Neuronal stem cell (in vitro differentiated cells): Measurements from ENCODE around the gene PCCA.

Experiments
- DNase-seq: peaks from one replicate; pipeline ENCODE4 v3.0.0-alpha.2; 2013; ENCODE audit warnings: low spot score
- H2AFZ ChIP-seq: one replicate; pipeline ENCODE4 v1.6.1; 2013; ENCODE audit warnings: mild to moderate bottlenecking, low read length, inconsistent platforms
- H2AK5ac ChIP-seq: 2 replicates; pipeline ENCODE4 v1.6.1; 2013; ENCODE audit warnings: low read depth, mild to moderate bottlenecking, inconsistent platforms, low read length, moderate library complexity, mixed read lengths
- H2BK120ac ChIP-seq: 2 replicates; pipeline ENCODE4 v1.6.1; 2013; ENCODE audit warnings: low read depth, mild to moderate bottlenecking, inconsistent platforms, low read length, moderate library complexity, mixed read lengths
- H2BK12ac ChIP-seq: one replicate; pipeline ENCODE4 v1.6.1; 2013; ENCODE audit warnings: low read length, inconsistent platforms
- H2BK15ac ChIP-seq: 2 replicates; pipeline ENCODE4 v1.6.1; 2013; ENCODE audit warnings: mild to moderate bottlenecking, low read length, inconsistent platforms, mixed read lengths
- H2BK5ac ChIP-seq: one replicate; pipeline ENCODE4 v1.6.1; 2013; ENCODE audit warnings: inconsistent platforms, mild to moderate bottlenecking, low read length, moderate library complexity
- H3K14ac ChIP-seq: one replicate; pipeline ENCODE4 v1.6.1; 2013; ENCODE audit warnings: low read length, inconsistent platforms
- H3K18ac ChIP-seq: 2 replicates; pipeline ENCODE4 v1.6.1; 2013; ENCODE audit warnings: low read length, inconsistent platforms
- H3K23ac ChIP-seq: 2 replicates; pipeline ENCODE4 v1.6.1; 2013; ENCODE audit warnings: low read depth, mild to moderate bottlenecking, mixed read lengths, low read length, inconsistent platforms; ENCODE audit not compliant: poor library complexity
- H3K27ac ChIP-seq: replicated peaks from 3 replicates; pipeline ENCODE4 v1.5.1; 2013; ENCODE audit warnings: low read length, inconsistent platforms
- H3K27me3 ChIP-seq, 3 experiments: 2 replicates each; pipeline ENCODE4 v1.6.1; 2013; ENCODE audit warnings: low read length in 3 of 3, mild to moderate bottlenecking in 2 of 3, inconsistent platforms in 1 of 3, low read depth in 1 of 3, mixed read lengths in 1 of 3, moderate library complexity in 1 of 3; ENCODE audit not compliant: control insufficient read depth in 3 of 3, insufficient read depth in 3 of 3
- H3K36me3 ChIP-seq, 2 donors: replicated peaks in 1 of 2; 2 replicates each; pipeline ENCODE4 v1.6.1; 2013; ENCODE audit warnings: low read length in 2 of 2; ENCODE audit not compliant: control insufficient read depth in 2 of 2, insufficient read depth in 2 of 2
- H3K4ac ChIP-seq: 2 replicates; pipeline ENCODE4 v1.6.1; 2013; ENCODE audit warnings: inconsistent platforms, mild to moderate bottlenecking, low read length, moderate library complexity
- H3K4me1 ChIP-seq, 2 donors: 1 replicate in 1 of 2; 2 replicates in 1 of 2; pipeline ENCODE4 v1.6.1; 2013; ENCODE audit warnings: low read length in 2 of 2, low read depth in 1 of 2; ENCODE audit not compliant: control insufficient read depth in 2 of 2, insufficient read depth in 1 of 2
- H3K4me2 ChIP-seq: one replicate; pipeline ENCODE4 v1.6.1; 2013; ENCODE audit warnings: mild to moderate bottlenecking, low read length, inconsistent platforms; ENCODE audit not compliant: insufficient read depth, poor library complexity, severe bottlenecking
- H3K4me3 ChIP-seq, 2 donors: 2 replicates each; pipeline ENCODE4 v1.5.1; 2013; ENCODE audit warnings: low read length in 2 of 2, mild to moderate bottlenecking in 2 of 2, inconsistent platforms in 1 of 2, moderate library complexity in 1 of 2
- H3K79me1 ChIP-seq: one replicate; pipeline ENCODE4 v1.6.1; 2013; ENCODE audit warnings: low read depth, mild to moderate bottlenecking, inconsistent platforms, low read length, moderate library complexity
- H3K9ac ChIP-seq: one replicate; pipeline ENCODE4 v1.6.1; 2013; ENCODE audit warnings: mild to moderate bottlenecking, low read depth, low read length, inconsistent platforms; ENCODE audit not compliant: poor library complexity
- H3K9me3 ChIP-seq, 2 donors: replicated peaks in 1 of 2; 2 replicates each; pipeline versions ENCODE3 to v1.6.1; 2013; ENCODE audit warnings: low read length in 2 of 2, mild to moderate bottlenecking in 2 of 2, inconsistent platforms in 1 of 2, low read depth in 1 of 2, mixed read lengths in 1 of 2, moderate library complexity in 1 of 2; ENCODE audit not compliant: control insufficient read depth in 2 of 2, insufficient read depth in 1 of 2
- H4K8ac ChIP-seq: one replicate; pipeline ENCODE4 v1.6.1; 2013; ENCODE audit warnings: low read depth, mild to moderate bottlenecking, inconsistent platforms, low read length, moderate library complexity
- H4K91ac ChIP-seq: one replicate; pipeline ENCODE4 v1.6.1; 2013; ENCODE audit warnings: low read length, low read depth, mild to moderate bottlenecking, inconsistent platforms; ENCODE audit not compliant: poor library complexity
- WGBS, 2 donors: extraction: QIAGEN DNeasy Blood & Tissue Kit; methylation state at CpG; one replicate each; pipeline ENCODE4 v1.1.7; 2013; ENCODE audit warnings: missing lambda C conversion rate in 2 of 2, mixed read lengths in 1 of 2; ENCODE audit not compliant: insufficient read length in 2 of 2, insufficient replicate concordance in 1 of 2; ENCODE audit errors: extremely low coverage in 2 of 2; 5-methylcytosine and 5-hydroxymethylcytosine counted together

The PCCA gene

DNA sequence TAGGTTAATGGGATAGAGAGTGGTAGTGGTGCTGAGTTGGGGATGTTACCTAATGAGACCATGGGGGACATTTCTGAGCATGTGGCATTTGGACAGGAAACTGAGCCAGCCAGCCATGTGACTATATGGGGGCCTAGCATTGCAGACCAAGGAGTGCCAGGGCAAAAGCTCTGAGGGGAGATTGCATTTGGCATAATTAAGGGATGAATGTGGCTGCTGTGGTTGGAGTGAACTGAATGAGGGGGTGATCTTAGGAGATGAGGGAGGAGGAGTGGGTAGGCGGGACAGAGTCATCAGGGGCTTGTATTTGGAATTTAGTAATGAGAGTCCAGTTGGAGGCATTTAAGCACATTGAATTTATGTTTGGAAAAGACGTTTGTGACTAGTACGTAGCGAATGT lies 6.6 kb downstream of the PCCA start:
- no peak overlapping the region for H2BK15ac ChIP-seq
- H2AFZ ChIP-seq, result no peak overlapping the region
- no peak overlapping the region for H3K23ac ChIP-seq
- no peak for DNase-seq
- H3K36me3 ChIP-seq, result peaks cover 0 to 7% of the 10 kb centered on the region in 2 donors
- no peak overlapping the region for H3K14ac ChIP-seq
- no peak overlapping the region for H4K91ac ChIP-seq
- H3K9me3 ChIP-seq, result peaks cover 4 to 11% of the 10 kb centered on the region in 2 donors
- H3K4me1 ChIP-seq, result peaks cover 0 to 9% of the 10 kb centered on the region in 2 donors
- H3K79me1 ChIP-seq, result peaks cover 1% of the 10 kb centered on the region
- H3K18ac ChIP-seq, result no peak overlapping the region
- H2BK5ac ChIP-seq, result no peak overlapping the region
- no peak overlapping the region for H2BK12ac ChIP-seq
- no CpG with 5 or more reads among the region's 4 CpGs for WGBS, 2 donors
- no peak overlapping the region for H4K8ac ChIP-seq
- H2AK5ac ChIP-seq, result no peak overlapping the region
- H3K27me3 ChIP-seq, result no peaks in the 10 kb centered on the region
- H3K4ac ChIP-seq, result no peak overlapping the region
- no peak overlapping the region for H3K27ac ChIP-seq
- no peak overlapping the region for H2BK120ac ChIP-seq
- no peak overlapping the region for H3K4me3 ChIP-seq
- H3K9ac ChIP-seq, result no peak overlapping the region
- H3K4me2 ChIP-seq, result no peak overlapping the region

GRCh38 chr13:100096526-100096925 lies 7.6 kb downstream of the PCCA start:
- no peak overlapping the region for H2BK120ac ChIP-seq
- no peak overlapping the region for H3K4ac ChIP-seq
- H2AFZ ChIP-seq, result no peak overlapping the region
- peaks cover 0 to 9% of the 10 kb centered on the region in 2 donors for H3K36me3 ChIP-seq
- no peak overlapping the region for H2BK12ac ChIP-seq
- no peak overlapping the region for H3K14ac ChIP-seq
- H3K79me1 ChIP-seq, result peaks cover 1% of the 10 kb centered on the region
- H3K27me3 ChIP-seq, result no peaks in the 10 kb centered on the region
- no peak overlapping the region for H2BK5ac ChIP-seq
- H4K91ac ChIP-seq, result no peak overlapping the region
- H3K18ac ChIP-seq, result no peak overlapping the region
- no CpG with 5 or more reads among the region's 7 CpGs for WGBS, 2 donors
- H3K9me3 ChIP-seq, result peaks cover 4 to 11% of the 10 kb centered on the region in 2 donors
- DNase-seq, result no peak
- no peak overlapping the region for H3K4me2 ChIP-seq
- no peak overlapping the region for H2BK15ac ChIP-seq
- no peak overlapping the region for H3K4me3 ChIP-seq
- no peak overlapping the region for H3K9ac ChIP-seq
- H3K4me1 ChIP-seq, result peaks cover 0 to 15% of the 10 kb centered on the region in 2 donors
- H3K23ac ChIP-seq, result no peak overlapping the region
- no peak overlapping the region for H2AK5ac ChIP-seq
- no peak overlapping the region for H4K8ac ChIP-seq
- no peak overlapping the region for H3K27ac ChIP-seq

DNA sequence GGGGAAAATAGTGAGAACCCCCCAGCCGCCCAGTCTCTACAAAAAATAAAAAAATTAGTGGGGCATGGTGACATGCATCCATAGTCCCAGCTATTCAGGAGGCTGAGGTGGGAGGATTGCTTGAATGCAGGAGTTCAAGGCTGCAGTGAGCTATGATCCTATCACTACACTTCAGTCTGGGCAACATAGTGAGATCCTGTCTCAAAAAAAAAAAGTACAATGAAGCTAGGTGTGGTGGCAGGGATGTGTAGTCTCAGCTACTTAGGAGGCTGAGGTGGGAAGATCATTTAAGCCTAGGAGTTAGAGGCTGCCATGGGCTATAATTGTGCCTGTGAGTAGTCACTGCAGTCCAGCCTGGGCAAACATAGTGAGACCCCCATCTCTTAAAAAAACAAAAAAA lies 8.9 kb downstream of the PCCA start:
- H2AFZ ChIP-seq, result no peak overlapping the region
- no peak for DNase-seq
- H2BK5ac ChIP-seq, result no peak overlapping the region
- no peak overlapping the region for H2BK120ac ChIP-seq
- no peak overlapping the region for H3K4ac ChIP-seq
- no peak overlapping the region for H4K91ac ChIP-seq
- H3K23ac ChIP-seq, result no peak overlapping the region
- peaks cover 0 to 15% of the 10 kb centered on the region in 2 donors for H3K4me1 ChIP-seq
- no peak overlapping the region for H3K14ac ChIP-seq
- H3K4me3 ChIP-seq, result no peak overlapping the region
- no peak overlapping the region for H3K18ac ChIP-seq
- no peak overlapping the region for H4K8ac ChIP-seq
- H3K27ac ChIP-seq, result no peak overlapping the region
- no CpG with 5 or more reads among the region's 1 CpG for WGBS, 2 donors
- no peak overlapping the region for H3K4me2 ChIP-seq
- no peak overlapping the region for H3K9ac ChIP-seq
- H3K36me3 ChIP-seq, result peaks cover 0 to 15% of the 10 kb centered on the region in 2 donors
- H2AK5ac ChIP-seq, result no peak overlapping the region
- H2BK12ac ChIP-seq, result no peak overlapping the region
- H3K79me1 ChIP-seq, result peaks cover 4% of the 10 kb centered on the region
- H3K9me3 ChIP-seq, result peaks cover 4 to 19% of the 10 kb centered on the region in 2 donors
- H3K27me3 ChIP-seq, result no peaks in the 10 kb centered on the region
- no peak overlapping the region for H2BK15ac ChIP-seq

GRCh38 chr13:100098445-100099116 lies 9.7 kb downstream of the PCCA start:
- H3K14ac ChIP-seq, result no peak overlapping the region
- H3K4me3 ChIP-seq, result no peak overlapping the region
- no peak overlapping the region for H3K27ac ChIP-seq
- no peak overlapping the region for H2BK120ac ChIP-seq
- no peak overlapping the region for H3K4me2 ChIP-seq
- H4K8ac ChIP-seq, result no peak overlapping the region
- H3K27me3 ChIP-seq, result no peaks in the 10 kb centered on the region
- peaks cover 0 to 15% of the 10 kb centered on the region in 2 donors for H3K4me1 ChIP-seq
- H3K9ac ChIP-seq, result no peak overlapping the region
- no peak overlapping the region for H3K23ac ChIP-seq
- H4K91ac ChIP-seq, result no peak overlapping the region
- H2AK5ac ChIP-seq, result no peak overlapping the region
- H3K9me3 ChIP-seq, result peaks cover 4 to 21% of the 10 kb centered on the region in 2 donors
- peaks cover 4% of the 10 kb centered on the region for H3K79me1 ChIP-seq
- H2AFZ ChIP-seq, result no peak overlapping the region
- WGBS, 2 donors, result no CpG with 5 or more reads among the region's 6 CpGs
- H2BK5ac ChIP-seq, result no peak overlapping the region
- H3K36me3 ChIP-seq, result peaks cover 0 to 21% of the 10 kb centered on the region in 2 donors
- H3K4ac ChIP-seq, result no peak overlapping the region
- H3K18ac ChIP-seq, result no peak overlapping the region
- no peak for DNase-seq
- H2BK15ac ChIP-seq, result no peak overlapping the region
- no peak overlapping the region for H2BK12ac ChIP-seq
